GM04504 (cell line): ENCODE results near the gene DCTN2.

Experiments
- DNase-seq: peaks from one replicate; pipeline ENCODE4 v3.0.0-alpha.2; 2012; ENCODE audit warnings: low read depth

Gene DCTN2

DNA sequence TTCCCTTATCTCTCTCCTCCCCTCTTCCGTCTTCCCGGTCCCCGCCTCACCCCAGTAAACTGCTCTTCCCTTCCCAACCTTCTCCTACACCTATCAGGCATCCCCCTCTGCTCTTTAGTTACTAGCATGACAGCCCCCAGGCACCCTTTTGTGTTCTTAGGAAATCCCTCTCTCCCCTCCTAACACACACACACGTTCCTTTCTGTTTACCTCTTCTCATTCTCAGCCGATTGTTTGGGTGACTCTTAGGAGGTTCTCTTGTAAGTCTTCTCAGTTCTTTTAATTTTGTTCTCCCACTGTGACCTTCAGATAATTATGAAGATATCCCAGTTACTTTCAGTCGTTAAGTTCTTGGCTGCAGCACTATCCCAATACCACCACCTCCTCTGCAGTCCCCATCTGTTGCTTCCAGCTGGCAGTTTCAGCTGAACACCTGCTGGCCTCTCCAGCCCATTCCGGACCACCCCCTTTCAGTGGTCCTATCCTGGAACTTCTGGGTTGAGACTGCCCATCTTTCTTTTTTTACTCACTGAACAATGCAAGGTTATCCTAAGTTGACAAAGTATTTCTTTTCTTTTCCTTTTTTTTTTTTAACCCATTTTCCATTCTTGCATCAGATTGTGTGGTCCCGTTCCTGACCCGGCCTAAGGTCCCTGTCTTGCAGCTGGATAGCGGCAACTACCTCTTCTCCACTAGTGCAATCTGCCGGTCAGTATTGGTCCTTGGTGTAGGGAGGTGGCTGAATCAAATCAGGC lies 58.4 kb downstream of the DCTN2 start:
- DNase-seq = no peak

GRCh38 chr12:57487597-57488401 lies 59.2 kb downstream of the DCTN2 start, which contains the start of gene MARS1:
TSS of gene MARS1 (plus strand) at chr12:57488068. CDS start at chr12:57488091, 23 bp downstream.
- DNase-seq = peak; percentile 94

GRCh38 chr12:57487055-57487596 lies 59.9 kb downstream of the DCTN2 start:
- no peak for DNase-seq

DNA sequence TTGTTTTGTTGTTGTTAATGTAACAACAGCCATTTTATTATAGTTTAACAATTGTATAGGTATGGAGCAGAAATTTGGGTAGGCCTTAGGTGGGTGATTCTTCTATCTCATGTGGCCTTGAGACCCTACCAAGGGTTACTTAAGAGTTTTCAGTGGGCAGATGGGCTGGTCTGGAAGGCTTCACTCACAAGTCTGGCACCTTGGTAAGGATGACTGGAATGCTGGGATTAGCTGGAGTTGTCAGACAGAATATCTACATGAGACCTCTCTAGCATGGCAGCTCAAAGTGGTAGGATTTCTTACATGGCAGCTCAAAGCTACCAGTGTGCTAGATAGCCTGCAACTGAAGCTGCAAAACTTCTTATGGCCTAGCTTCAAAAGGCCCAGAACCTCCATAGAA lies 61.3 kb downstream of the DCTN2 start:
- DNase-seq = no peak

DNA sequence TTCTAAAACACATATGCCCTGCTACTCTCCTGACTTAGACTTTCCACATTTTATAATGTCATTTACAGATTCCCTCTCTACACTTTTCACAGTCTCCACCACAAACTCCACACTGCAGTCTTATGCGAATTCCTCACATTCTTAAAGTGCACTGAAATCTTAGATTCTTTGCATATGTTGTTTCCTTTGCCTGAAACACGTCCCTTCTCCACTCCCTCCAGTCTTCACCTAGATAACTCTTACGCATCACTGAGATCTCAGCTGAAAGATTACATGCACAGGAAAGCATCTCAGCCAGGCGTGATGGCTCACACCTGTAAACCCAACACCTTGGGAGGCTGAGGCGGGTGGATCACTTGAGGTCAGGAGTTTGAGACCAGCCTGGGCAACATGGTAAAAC lies 63.5 kb downstream of the DCTN2 start:
- no peak for DNase-seq

DNA sequence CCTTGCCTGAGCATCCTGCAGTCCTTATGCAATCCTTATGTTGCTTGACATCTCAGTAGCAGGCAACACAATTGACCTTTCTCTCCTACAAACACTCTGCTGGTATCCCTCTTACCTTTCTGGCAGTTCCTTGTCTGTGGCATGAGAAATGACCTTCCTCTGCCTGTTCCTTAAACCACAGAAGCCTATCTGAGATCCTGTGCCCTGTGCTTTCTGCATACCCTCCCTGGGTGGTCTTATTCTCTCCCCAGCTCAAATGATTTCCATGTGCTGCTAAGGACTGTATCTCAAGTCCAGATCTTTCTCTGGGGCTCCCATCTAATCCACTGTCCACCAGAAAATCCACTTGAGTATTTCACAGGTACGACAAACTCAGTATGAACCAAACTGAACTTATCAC lies 65.3 kb downstream of the DCTN2 start:
- DNase-seq = no peak
